Stimulated activated CD8-positive, alpha-beta memory T cell treated with anti-CD3 and anti-CD28 coated beads, Interleukin-4, amount 100 ng/mL, for 24 hours (primary cell): ENCODE results near the gene USP40.

Experiments used
- DNase-seq: peaks from one replicate; pipeline ENCODE4 v3.0.0-alpha.2; 2020; ENCODE audit warnings: low read depth

USP40 gene

DNA sequence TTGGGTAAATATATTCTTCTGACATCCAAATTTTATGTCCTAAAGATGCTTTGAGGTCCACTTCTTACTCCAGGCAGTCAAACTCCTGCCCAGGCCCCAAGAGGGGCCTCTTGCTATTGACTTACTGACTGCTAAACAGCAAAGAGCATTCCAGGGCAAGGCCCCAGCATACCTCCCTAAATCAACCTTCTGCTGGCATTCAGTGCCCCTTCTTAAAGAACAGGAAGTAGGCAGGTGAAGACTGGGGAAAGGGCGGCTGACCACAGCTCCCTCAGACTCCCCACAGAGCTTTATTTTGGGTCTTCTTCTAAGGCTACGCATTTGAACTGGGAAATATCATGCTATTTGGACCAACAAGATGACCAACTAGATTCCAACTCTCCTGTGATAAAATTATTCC lies 68.9 kb downstream of the USP40 start:
- no peak for DNase-seq

DNA sequence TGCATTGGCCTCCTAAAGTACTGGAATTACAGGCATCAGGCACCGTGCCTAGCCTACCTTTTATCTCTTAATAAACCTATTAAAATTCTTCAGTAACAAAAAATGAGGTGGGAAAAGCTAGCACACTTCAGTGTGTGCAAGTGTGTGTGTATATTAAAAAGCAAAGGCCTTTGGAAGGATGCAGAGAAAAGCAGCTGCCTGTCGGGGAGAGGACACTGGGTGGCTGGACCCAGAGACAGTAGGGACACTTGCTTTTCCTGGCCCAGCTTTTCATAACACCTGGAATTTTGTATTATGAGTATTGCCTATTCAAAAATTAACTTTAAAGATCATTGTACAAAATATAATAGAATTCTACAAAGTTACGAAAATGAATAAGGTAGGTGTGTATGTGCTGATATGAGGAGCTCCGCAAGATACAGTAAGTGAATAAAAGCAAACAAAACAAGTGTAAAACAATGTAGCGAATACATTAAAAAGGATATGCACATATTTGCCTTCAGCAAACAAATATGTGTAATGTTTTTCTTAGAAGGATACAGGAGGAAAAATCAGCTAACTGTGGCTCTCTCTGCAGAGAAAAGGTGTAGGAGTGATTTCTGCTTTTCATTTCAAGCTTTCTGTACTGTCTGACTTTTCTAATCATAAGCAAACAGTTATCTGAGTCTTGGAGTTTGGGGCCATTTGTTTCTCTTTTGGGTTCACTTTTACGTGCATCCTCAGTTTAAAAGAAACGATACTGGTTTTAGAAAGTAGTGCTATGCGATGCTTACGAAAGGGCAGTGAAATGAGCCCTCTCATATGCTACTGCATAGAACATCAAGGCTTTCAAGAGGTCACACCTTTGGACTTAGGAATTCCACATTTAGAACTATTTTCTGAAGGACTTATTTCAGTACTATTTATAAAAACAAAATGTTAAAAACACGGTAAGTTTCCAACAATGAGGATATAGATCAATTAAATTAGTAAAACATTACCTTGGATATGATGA lies 70.8 kb downstream of the USP40 start:
- no peak for DNase-seq

- DNase-seq, result no peak
Observed at GRCh38 chr2:233492751-233493150, 73.8 kb downstream of the USP40 start.

- DNase-seq, result no peak
Observed at GRCh38 chr2:233492078-233492477, 74.5 kb downstream of the USP40 start.

GRCh38 chr2:233491326-233491725 lies 75.3 kb downstream of the USP40 start:
- DNase-seq, result no peak

DNA sequence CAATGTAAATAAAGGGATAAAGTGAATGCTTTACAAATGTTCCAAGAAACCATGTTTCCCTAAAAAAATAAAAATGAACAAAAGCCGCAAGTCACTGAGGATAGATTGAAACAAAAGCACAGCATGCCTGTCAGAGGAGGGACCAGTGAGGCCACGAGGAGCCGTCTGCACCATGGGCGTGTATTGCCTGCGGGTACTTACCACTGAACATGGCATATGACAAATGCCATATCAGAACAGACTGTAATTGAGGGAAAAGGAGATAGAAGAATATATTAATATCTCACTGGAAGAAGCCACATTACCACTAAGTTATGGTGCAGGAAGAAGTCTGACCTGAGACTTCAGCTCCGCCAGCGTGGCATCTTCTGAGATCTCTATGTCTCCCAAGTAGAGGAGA lies 75.8 kb downstream of the USP40 start:
- DNase-seq, result no peak

DNA sequence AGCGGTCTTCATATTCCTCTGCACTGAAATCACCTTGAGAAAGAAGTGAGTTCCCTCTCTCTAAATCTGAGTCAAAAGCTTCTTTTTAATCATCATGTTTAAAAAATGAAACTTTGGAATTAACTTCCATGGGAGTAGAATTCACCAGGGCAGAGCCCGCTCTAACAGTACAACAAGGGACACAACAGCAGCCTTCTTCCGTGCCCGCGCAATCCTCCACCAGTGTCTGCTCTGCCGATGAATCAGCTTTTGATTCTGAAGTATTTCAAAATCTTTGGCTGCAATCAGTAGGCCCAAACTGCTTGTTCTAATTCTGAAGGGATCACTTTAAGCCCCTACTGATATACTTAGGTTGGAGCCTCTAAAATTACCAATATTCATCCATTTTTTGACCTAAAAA lies 76.9 kb downstream of the USP40 start:
- no peak for DNase-seq

- DNase-seq, result no peak
Observed at GRCh38 chr2:233489143-233489542, 77.4 kb downstream of the USP40 start.

GRCh38 chr2:233487748-233488345 lies 78.7 kb downstream of the USP40 start:
- no peak for DNase-seq

DNA sequence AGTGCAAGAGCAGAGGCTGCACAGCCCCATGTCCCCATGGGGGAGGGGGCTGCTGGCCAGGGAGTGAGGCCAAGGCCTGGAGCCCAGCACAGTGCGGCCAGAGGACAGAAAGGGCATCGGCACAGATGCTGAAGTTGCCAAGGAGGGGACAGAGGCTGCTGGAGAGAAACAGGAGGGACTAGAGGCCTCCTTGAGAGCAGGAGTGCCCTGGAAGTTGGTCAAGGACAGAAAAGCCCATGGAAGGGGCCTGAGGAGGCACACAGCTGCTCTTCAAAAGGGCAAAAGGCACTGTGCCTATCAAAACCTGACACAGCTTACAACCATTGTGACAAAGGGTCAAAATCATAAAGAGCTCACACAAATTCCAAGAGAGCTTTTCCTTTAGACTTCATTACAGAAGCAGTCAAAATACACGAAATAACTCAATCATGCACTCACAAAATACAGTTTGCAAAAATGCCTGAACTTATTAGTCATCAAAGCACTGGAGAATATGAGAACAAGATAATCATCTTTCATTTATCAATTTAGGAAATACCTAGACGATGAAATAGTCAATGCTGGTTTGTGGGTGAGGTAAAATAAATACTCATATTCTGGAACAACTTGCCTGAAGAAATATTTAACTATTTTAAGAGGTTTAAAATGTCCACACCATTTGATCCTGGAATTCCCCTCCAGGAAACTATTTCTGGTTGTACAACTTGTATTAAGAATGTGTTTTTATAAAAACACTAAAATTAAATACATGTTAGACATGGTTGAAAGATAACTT lies 79.6 kb downstream of the USP40 start:
- DNase-seq, result no peak

- DNase-seq, result no peak
Observed at GRCh38 chr2:233486357-233486756, 80.2 kb downstream of the USP40 start.

GRCh38 chr2:233485726-233486125 lies 80.9 kb downstream of the USP40 start:
- DNase-seq, result no peak

GRCh38 chr2:233482616-233483015 lies 84.0 kb downstream of the USP40 start:
- DNase-seq, result no peak

- no peak for DNase-seq
Observed at GRCh38 chr2:233481368-233482142, 85.0 kb downstream of the USP40 start.

DNA sequence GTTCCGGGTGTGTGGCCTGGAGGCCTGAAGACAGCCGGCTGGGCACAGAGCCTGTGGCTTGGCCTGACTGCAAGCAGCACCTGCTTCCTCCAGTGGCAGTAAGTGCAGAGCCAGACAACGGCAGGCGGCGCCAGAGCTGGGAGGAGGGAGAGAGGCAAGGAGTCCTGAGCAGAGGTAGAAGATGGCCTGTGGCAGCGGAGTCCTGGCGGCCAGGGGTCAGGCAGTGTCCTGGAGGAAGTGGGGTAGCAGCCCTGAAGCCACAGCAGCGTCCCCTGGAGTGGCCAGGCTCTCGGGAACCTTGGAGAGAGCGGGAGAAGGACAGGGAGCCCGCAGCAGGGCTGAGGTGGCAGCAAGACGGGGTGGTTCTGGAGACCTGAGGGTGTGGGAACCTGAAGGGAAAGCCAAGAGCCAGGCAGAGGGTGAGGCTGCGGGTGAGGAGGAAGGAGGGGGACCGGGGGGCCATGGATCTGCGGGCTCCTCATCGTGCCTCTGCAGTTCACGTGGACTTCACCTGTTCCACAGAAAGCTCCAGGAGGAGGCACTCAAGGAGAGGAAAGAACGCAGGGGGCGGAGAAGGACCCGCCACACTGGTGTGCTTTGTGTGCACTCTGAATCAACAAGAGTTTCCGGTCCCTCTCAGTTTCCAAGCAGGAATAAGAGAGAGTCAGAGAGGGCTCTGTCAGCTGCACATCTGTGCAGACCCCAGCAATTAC lies 85.9 kb downstream of the USP40 start:
- no peak for DNase-seq

- no peak for DNase-seq
Observed at GRCh38 chr2:233479616-233480489, 86.7 kb downstream of the USP40 start.

DNA sequence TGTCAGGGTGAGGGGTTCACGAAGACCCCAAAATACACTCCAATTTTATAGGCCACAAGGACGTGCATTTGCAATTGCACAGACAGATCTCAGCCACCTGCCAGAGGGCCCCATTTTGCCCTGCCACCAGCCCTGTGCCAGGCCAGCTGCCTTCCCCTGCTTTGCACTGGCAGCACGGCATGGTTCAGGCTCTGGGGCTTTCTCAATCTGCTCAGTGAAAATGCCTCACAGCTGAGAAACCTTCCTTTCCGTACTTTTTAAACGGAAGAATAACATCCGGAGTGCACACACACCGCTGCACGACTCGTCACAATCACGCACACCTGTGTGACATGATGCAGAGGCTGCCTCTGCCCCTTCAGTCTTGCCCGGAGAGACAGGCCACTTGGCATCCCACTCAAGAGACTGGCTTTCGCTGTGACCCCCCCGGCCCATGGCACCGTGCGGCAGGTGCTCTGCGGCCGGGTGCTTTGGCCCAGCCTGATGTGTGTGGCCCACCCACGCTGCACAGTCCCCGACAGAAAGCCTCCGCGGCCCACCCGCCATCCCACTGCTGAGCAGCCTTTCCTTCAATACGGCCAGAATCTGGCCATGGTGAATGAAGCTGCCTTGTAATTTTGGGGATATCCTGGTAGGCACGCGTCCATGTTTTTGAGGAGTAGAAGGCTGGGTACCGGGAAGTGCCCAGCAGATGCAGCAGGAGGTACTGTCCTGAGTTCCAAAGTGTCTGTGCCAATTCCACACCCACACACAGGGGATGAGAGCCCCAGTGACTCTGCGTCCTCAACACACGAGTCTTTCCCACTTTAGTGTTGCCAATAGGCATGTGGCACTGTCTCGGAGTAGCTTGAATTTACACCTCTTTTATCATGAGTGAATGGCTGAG lies 88.8 kb downstream of the USP40 start:
- DNase-seq, result no peak

DNA sequence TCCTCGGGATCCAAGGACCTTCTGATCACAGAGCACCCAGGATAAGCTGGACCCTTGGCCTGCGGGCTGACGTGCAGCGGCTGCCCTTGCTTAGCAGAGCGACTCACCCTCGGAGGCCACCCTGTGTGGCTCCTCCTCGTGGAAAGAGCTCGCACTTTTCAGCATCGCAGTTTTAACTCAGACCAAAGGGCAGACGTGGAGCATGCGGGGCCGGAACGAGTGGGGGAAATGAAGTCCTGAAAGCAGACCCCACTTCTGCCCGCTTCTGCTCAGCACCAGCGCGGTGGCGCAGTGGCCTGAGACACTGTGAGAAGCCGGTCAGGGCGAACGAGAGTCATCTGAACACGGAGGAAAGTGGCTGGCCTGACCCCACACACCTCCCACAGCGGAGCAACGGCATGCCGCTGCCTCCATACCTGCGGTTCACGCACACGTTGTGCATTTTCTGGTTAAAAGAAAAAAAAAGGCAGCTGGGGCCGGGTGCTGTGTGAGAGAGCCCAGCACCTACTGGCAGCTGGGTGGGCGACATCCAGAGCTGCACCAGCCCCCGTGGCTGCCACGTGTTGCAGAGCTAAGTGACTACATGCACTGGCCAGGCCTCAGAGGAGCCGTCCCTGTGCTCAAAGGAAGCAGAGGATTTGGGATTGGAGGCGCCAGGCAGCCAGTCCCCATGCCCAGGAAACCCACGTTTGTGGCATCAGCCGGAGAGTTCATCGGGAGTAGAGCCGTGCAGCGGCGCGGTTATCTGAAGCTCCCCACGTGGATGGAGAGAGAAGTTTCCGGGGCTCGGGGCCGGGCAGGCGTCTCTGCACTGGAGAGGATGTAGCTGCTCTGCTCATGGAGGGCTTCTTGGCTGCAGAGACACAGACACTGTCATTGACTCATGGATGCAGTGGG lies 89.7 kb downstream of the USP40 start:
- no peak for DNase-seq
